ENCODE data around the gene MRPL41. TPM values are rescaled to one million over a fixed set of nuclear protein-coding genes. Genes with fewer than 3 reads are reported as not detected.

Gene MRPL41
- total RNA-seq, 1 experiment from 2014 or later: 46.9 TPM

GRCh38 chr9:137519553-137519952 is 32.1 kb upstream of the MRPL41 start:
- H3K4me2 ChIP-seq (ENCODE audit: low read depth, low read length, poor library complexity, severe bottlenecking): no peak overlapping the region
- H2AFZ ChIP-seq (ENCODE audit: low read length): no peak overlapping the region
- H3K4me1 ChIP-seq (ENCODE audit: low read length): no peaks in the 10 kb centered on the region
- no peak for DNase-seq
- H3K27me3 ChIP-seq (ENCODE audit: low read length): no peaks in the 10 kb centered on the region
- H3K9me2 ChIP-seq (replicated peaks; ENCODE audit: insufficient read depth, low read length): no peaks in the 10 kb centered on the region
- H3K79me2 ChIP-seq (ENCODE audit: low read length): no peaks in the 10 kb centered on the region
- no peaks in the 10 kb centered on the region for H3K36me3 ChIP-seq (ENCODE audit: insufficient read depth, low read length)
- H4K20me1 ChIP-seq (ENCODE audit: insufficient read depth, low read depth, low read length): no peaks in the 10 kb centered on the region
- no peaks in the 10 kb centered on the region for H3K9me3 ChIP-seq (ENCODE audit: low read length)
- H3K27ac ChIP-seq (ENCODE audit: low read length): no peak overlapping the region
- H3K9ac ChIP-seq (ENCODE audit: low read length): no peak overlapping the region
- H3K4me3 ChIP-seq (ENCODE audit: low read length): no peak overlapping the region

DNA sequence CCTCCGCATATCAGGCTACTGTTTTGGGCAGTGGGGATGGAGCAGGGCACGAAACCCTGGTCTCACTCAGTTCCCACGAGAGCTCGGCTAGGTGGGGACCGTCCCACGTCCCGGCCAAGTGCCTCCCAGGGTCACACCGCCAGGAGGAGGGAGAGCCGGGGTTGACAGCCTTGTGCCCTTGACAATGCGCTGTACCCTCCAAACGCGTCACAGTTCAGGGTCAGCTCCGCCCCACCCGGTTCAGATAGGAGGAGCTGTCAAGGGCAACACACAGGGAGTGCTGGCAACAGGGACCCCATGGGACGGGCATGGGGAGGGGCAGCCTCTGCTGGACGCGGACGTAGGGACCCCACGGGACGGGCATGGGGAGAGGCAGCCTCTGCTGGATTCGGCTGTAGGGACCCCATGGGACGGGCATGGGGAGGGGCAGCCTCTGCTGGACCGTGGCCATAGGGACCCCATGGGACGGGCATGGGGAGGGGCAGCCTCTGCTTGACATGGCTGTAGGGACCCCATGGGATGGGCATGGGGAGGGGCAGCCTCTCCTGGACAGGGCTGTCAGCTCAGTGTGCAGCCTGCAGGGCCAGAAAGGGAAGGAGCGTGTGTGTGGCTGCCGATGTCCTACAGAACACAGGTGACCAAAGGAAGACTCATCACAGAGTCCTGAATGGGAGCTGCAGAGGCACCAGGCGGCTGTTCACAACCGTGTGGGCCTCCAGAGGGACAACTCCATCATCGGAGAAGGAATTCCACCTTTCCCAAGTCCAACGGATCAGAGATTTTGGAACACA is 30.9 kb upstream of the MRPL41 start:
- H4K20me1 ChIP-seq (ENCODE audit: insufficient read depth, low read depth, low read length): no peaks in the 10 kb centered on the region
- no peak overlapping the region for H2AFZ ChIP-seq (ENCODE audit: low read length)
- no peaks in the 10 kb centered on the region for H3K36me3 ChIP-seq (ENCODE audit: insufficient read depth, low read length)
- H3K4me3 ChIP-seq (ENCODE audit: low read length): no peak overlapping the region
- no peaks in the 10 kb centered on the region for H3K4me1 ChIP-seq (ENCODE audit: low read length)
- H3K27ac ChIP-seq (ENCODE audit: low read length): no peak overlapping the region
- no peaks in the 10 kb centered on the region for H3K9me3 ChIP-seq (ENCODE audit: low read length)
- H3K9me2 ChIP-seq (replicated peaks; ENCODE audit: insufficient read depth, low read length): no peaks in the 10 kb centered on the region
- no peaks in the 10 kb centered on the region for H3K27me3 ChIP-seq (ENCODE audit: low read length)
- no peaks in the 10 kb centered on the region for H3K79me2 ChIP-seq (ENCODE audit: low read length)
- H3K9ac ChIP-seq (ENCODE audit: low read length): no peak overlapping the region
- no peak for DNase-seq
- H3K4me2 ChIP-seq (ENCODE audit: low read depth, low read length, poor library complexity, severe bottlenecking): no peak overlapping the region

- Histone ChIP-seq H3K27me3 (ENCODE audit: low read length) (no peaks in the 10 kb centered on the region), H3K4me1 (ENCODE audit: low read length) (no peaks in the 10 kb centered on the region), H3K9me2 (replicated peaks; ENCODE audit: insufficient read depth, low read length) (no peaks in the 10 kb centered on the region), H3K9ac (ENCODE audit: low read length) (no peak overlapping the region), H3K4me3 (ENCODE audit: low read length) (no peak overlapping the region), H4K20me1 (ENCODE audit: insufficient read depth, low read depth, low read length) (no peaks in the 10 kb centered on the region), H3K9me3 (ENCODE audit: low read length) (no peaks in the 10 kb centered on the region), H3K4me2 (ENCODE audit: low read depth, low read length, poor library complexity, severe bottlenecking) (no peak overlapping the region), H3K27ac (ENCODE audit: low read length) (no peak overlapping the region), H2AFZ (ENCODE audit: low read length) (no peak overlapping the region), H3K79me2 (ENCODE audit: low read length) (no peaks in the 10 kb centered on the region), H3K36me3 (ENCODE audit: insufficient read depth, low read length) (no peaks in the 10 kb centered on the region)
- no peak for DNase-seq
Observed at GRCh38 chr9:137521405-137521985, 30.2 kb upstream of the MRPL41 start.

DNA sequence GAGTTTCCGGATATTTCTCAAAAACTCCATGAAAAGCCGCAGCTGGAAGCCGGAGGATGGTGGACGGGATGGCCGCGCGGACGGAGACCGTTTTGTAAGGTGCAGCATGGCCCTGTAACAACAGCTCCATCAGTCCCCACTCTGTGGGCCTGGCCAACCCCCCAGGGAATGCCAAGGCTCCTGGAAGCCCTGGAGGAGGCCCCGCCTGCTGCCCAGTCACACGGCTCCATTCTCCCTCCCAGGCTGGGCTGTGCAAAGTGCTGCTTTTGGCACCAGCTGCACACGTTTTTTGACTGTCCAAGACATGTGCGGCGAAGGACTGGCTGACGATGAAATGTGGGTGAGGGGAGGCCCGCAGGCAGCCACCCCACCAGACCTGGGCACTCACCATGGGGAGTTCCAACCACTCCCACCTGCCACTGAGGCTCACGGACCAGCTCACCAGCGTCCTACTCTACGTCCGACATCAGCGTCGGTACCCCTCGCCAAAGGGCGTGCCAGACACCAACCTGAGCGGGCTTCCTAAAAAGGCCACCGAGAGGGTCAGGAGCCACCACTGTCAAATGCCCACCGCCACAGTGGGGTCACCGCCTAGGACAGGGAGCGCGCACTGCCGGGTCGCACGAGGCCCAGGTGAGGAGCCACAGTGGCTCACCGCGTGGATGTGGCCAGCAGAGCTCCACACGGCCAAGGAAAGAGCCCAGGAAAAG is 28.8 kb upstream of the MRPL41 start:
- Histone ChIP-seq H3K27ac (ENCODE audit: low read length) (no peak overlapping the region), H3K79me2 (ENCODE audit: low read length) (no peaks in the 10 kb centered on the region), H3K36me3 (ENCODE audit: insufficient read depth, low read length) (no peaks in the 10 kb centered on the region), H3K9me3 (ENCODE audit: low read length) (no peaks in the 10 kb centered on the region), H3K4me1 (ENCODE audit: low read length) (no peaks in the 10 kb centered on the region), H2AFZ (ENCODE audit: low read length) (no peak overlapping the region), H4K20me1 (ENCODE audit: insufficient read depth, low read depth, low read length) (no peaks in the 10 kb centered on the region), H3K4me3 (ENCODE audit: low read length) (no peak overlapping the region), H3K9ac (ENCODE audit: low read length) (no peak overlapping the region), H3K9me2 (replicated peaks; ENCODE audit: insufficient read depth, low read length) (no peaks in the 10 kb centered on the region), H3K4me2 (ENCODE audit: low read depth, low read length, poor library complexity, severe bottlenecking) (no peak overlapping the region), H3K27me3 (ENCODE audit: low read length) (no peaks in the 10 kb centered on the region)
- no peak for DNase-seq

DNA sequence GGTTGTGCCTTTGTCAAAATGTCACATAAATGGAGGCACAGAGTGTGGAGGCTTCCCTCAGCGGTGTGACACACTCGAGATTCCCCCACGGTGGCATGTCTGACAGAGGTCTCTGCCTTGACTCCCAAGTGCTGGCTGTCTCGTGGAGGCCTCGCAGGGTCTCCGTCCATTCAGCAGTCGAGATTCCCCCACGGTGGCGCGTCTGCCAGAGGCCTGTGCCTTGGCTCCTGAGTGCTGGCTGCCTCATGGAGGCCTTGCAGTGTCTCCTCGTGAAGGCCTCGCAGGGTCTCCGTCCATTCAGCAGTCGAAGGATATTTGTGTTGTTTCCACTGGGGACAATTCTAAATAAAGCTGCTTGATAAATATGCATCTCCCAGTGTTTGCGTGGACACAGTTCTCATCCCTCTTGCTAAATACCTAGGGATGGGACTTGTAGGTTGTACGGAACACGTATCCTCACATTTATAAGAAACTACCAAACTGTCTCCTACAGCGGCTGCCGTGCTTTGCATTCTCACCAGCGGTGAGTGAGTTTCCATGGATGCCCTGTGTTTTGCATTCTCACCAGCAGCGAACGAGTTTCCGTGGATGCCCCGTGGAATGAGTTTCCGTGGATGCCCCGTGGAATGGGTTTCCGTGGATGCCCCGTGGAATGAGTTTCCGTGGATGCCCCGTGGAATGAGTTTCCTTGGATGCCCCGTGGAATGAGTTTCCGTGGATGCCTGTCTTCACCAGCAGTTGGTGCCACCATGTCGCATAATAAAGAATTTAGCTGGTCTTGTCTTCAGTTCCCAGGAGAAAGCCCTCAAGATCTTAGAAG is 27.3 kb upstream of the MRPL41 start:
- Histone ChIP-seq H3K9ac (ENCODE audit: low read length) (no peak overlapping the region), H3K79me2 (ENCODE audit: low read length) (no peaks in the 10 kb centered on the region)

DNA sequence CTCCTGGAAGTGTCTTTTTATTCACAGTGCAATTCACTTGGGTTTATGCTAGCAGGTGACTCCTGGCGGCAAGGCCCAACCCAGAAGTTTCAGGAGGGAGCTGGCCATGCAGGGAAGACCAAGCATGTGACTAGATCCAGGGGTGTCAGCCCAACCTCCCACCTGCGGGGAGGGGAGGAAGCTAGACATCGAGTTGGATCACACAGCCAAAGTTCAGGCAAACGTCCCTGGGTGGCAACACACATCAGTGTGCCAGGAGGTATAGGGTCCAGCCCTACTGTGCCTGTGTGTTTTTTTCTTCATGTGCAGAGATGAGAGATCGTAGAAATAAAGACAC is 26.7 kb upstream of the MRPL41 start:
- H2AFZ ChIP-seq (ENCODE audit: low read length): no peak overlapping the region
- H3K79me2 ChIP-seq (ENCODE audit: low read length): no peaks in the 10 kb centered on the region
- H3K9ac ChIP-seq (ENCODE audit: low read length): no peak overlapping the region
- no peaks in the 10 kb centered on the region for H3K4me1 ChIP-seq (ENCODE audit: low read length)
- H3K27ac ChIP-seq (ENCODE audit: low read length): no peak overlapping the region
- H3K4me3 ChIP-seq (ENCODE audit: low read length): no peak overlapping the region
- H3K9me2 ChIP-seq (replicated peaks; ENCODE audit: insufficient read depth, low read length): no peaks in the 10 kb centered on the region
- no peaks in the 10 kb centered on the region for H3K9me3 ChIP-seq (ENCODE audit: low read length)
- H3K36me3 ChIP-seq (ENCODE audit: insufficient read depth, low read length): no peaks in the 10 kb centered on the region
- H3K4me2 ChIP-seq (ENCODE audit: low read depth, low read length, poor library complexity, severe bottlenecking): no peak overlapping the region
- DNase-seq: no peak
- no peaks in the 10 kb centered on the region for H4K20me1 ChIP-seq (ENCODE audit: insufficient read depth, low read depth, low read length)
- no peaks in the 10 kb centered on the region for H3K27me3 ChIP-seq (ENCODE audit: low read length)

More for the DNA sequence above, 27.3 kb upstream of the MRPL41 start:
- no peaks in the 10 kb centered on the region for H4K20me1 ChIP-seq (ENCODE audit: insufficient read depth, low read depth, low read length)
- no peak overlapping the region for H3K27ac ChIP-seq (ENCODE audit: low read length)
- H3K4me3 ChIP-seq (ENCODE audit: low read length): no peak overlapping the region
- no peaks in the 10 kb centered on the region for H3K9me2 ChIP-seq (replicated peaks; ENCODE audit: insufficient read depth, low read length)
- H3K9me3 ChIP-seq (ENCODE audit: low read length): no peaks in the 10 kb centered on the region
- H3K4me2 ChIP-seq (ENCODE audit: low read depth, low read length, poor library complexity, severe bottlenecking): no peak overlapping the region
- no peaks in the 10 kb centered on the region for H3K4me1 ChIP-seq (ENCODE audit: low read length)
- no peak overlapping the region for H2AFZ ChIP-seq (ENCODE audit: low read length)
- DNase-seq: no peak
- no peaks in the 10 kb centered on the region for H3K36me3 ChIP-seq (ENCODE audit: insufficient read depth, low read length)
- no peaks in the 10 kb centered on the region for H3K27me3 ChIP-seq (ENCODE audit: low read length)

- 0 out of 2 replicates have a peak, but pooled peaks cover 7% of the 10 kb centered on the region for H4K20me1 ChIP-seq (ENCODE audit: insufficient read depth, low read depth, low read length)
- no peaks in the 10 kb centered on the region for H3K36me3 ChIP-seq (ENCODE audit: insufficient read depth, low read length)
- H3K9me3 ChIP-seq (ENCODE audit: low read length): no peaks in the 10 kb centered on the region
- no peaks in the 10 kb centered on the region for H3K79me2 ChIP-seq (ENCODE audit: low read length)
- H3K4me3 ChIP-seq (ENCODE audit: low read length): no peak overlapping the region
- H2AFZ ChIP-seq (ENCODE audit: low read length): no peak overlapping the region
- no peak overlapping the region for H3K27ac ChIP-seq (ENCODE audit: low read length)
- H3K27me3 ChIP-seq (ENCODE audit: low read length): no peaks in the 10 kb centered on the region
- no peak overlapping the region for H3K4me2 ChIP-seq (ENCODE audit: low read depth, low read length, poor library complexity, severe bottlenecking)
- peaks cover 6% of the 10 kb centered on the region for H3K4me1 ChIP-seq (ENCODE audit: low read length)
- DNase-seq: no peak
- H3K9ac ChIP-seq (ENCODE audit: low read length): no peak overlapping the region
- H3K9me2 ChIP-seq (replicated peaks; ENCODE audit: insufficient read depth, low read length): no peaks in the 10 kb centered on the region
Observed at GRCh38 chr9:137530331-137530730, 21.3 kb upstream of the MRPL41 start.
